H9 (cell line): ENCODE data around the gene NEGR1. TPM values are rescaled to one million over a fixed set of nuclear protein-coding genes. Genes with fewer than 3 reads are reported as not detected.

Experiments used
- DNase-seq: peaks from one replicate; pipeline ENCODE4 v3.0.0-alpha.2; 2017
- H2AFZ ChIP-seq: one replicate; pipeline ENCODE4 v1.6.1; 2013; ENCODE audit warnings: mild to moderate bottlenecking, low read length, control low read depth, moderate library complexity
- H2AK5ac ChIP-seq: 2 replicates; pipeline ENCODE4 v1.6.1; 2013; ENCODE audit warnings: low read length, control low read depth, mixed read lengths; ENCODE audit not compliant: insufficient read length
- H2BK120ac ChIP-seq: one replicate; pipeline ENCODE4 v1.6.1; 2013; ENCODE audit warnings: low read depth, mild to moderate bottlenecking, low read length, control low read depth, inconsistent platforms; ENCODE audit not compliant: poor library complexity, severe bottlenecking
- H2BK12ac ChIP-seq: 2 replicates; pipeline ENCODE4 v1.6.1; 2013; ENCODE audit warnings: low read length, control low read depth, mixed read lengths, low read depth; ENCODE audit not compliant: insufficient read length
- H2BK15ac ChIP-seq: 2 replicates; pipeline ENCODE4 v1.6.1; 2013; ENCODE audit warnings: low read depth, low read length, control low read depth
- H2BK20ac ChIP-seq: one replicate; pipeline ENCODE4 v1.6.1; 2013; ENCODE audit warnings: low read depth, mild to moderate bottlenecking, low read length, control low read depth, inconsistent platforms; ENCODE audit not compliant: poor library complexity, severe bottlenecking
- H2BK5ac ChIP-seq: 2 replicates; pipeline ENCODE4 v1.6.1; 2013; ENCODE audit warnings: low read length, control low read depth, mixed read lengths; ENCODE audit not compliant: insufficient read length
- H3K14ac ChIP-seq: 2 replicates; pipeline ENCODE4 v1.6.1; 2013; ENCODE audit warnings: low read length, control low read depth; ENCODE audit not compliant: insufficient read depth
- H3K18ac ChIP-seq: 2 replicates; pipeline ENCODE4 v1.6.1; 2013; ENCODE audit warnings: low read depth, mild to moderate bottlenecking, mixed read lengths, low read length, control low read depth; ENCODE audit not compliant: insufficient read length
- H3K23ac ChIP-seq: 2 replicates; pipeline ENCODE4 v1.6.1; 2013; ENCODE audit warnings: low read length, control low read depth, mixed read lengths, low read depth; ENCODE audit not compliant: insufficient read length
- H3K23me2 ChIP-seq: 2 replicates; pipeline ENCODE4 v1.6.1; 2013; ENCODE audit warnings: low read depth, mild to moderate bottlenecking, mixed read lengths, low read length, control low read depth; ENCODE audit not compliant: insufficient read length, poor library complexity, severe bottlenecking
- H3K27ac ChIP-seq: 2 replicates; pipeline ENCODE4 v1.5.1; 2013; ENCODE audit warnings: low read length, control low read depth, mixed read lengths, low read depth; ENCODE audit not compliant: insufficient read length
- H3K27me3 ChIP-seq: 2 replicates; pipeline ENCODE4 v1.6.1; 2013; ENCODE audit warnings: low read length, control low read depth, inconsistent platforms; ENCODE audit not compliant: insufficient read depth
- H3K4ac ChIP-seq: 2 replicates; pipeline ENCODE4 v1.6.1; 2013; ENCODE audit warnings: low read depth, mild to moderate bottlenecking, control low read depth, inconsistent platforms, low read length, moderate library complexity
- H3K4me1 ChIP-seq: 2 replicates; pipeline ENCODE4 v1.6.1; 2013; ENCODE audit warnings: low read length, control low read depth, inconsistent platforms; ENCODE audit not compliant: insufficient read depth
- H3K4me2 ChIP-seq: 2 replicates; pipeline ENCODE4 v1.6.1; 2013; ENCODE audit warnings: low read length, control low read depth, mixed read lengths; ENCODE audit not compliant: insufficient read length, insufficient read depth
- H3K56ac ChIP-seq: 2 replicates; pipeline ENCODE4 v1.6.1; 2013; ENCODE audit warnings: low read depth, mild to moderate bottlenecking, mixed read lengths, low read length, control low read depth; ENCODE audit not compliant: insufficient read length
- H3K79me1 ChIP-seq: 2 replicates; pipeline ENCODE4 v1.6.1; 2013; ENCODE audit warnings: low read depth, mild to moderate bottlenecking, moderate library complexity, low read length, control low read depth, inconsistent platforms; ENCODE audit not compliant: insufficient read depth, poor library complexity, severe bottlenecking
- H3K79me2 ChIP-seq: 2 replicates; pipeline ENCODE4 v1.6.1; 2013; ENCODE audit warnings: low read length, control low read depth, inconsistent platforms; ENCODE audit not compliant: insufficient read depth
- H3K9ac ChIP-seq: 2 replicates; pipeline ENCODE4 v1.6.1; 2013; ENCODE audit warnings: low read length, control low read depth, mixed read lengths; ENCODE audit not compliant: insufficient read length; ENCODE audit errors: extremely low read depth
- H3K9me3 ChIP-seq: one replicate; pipeline ENCODE4 v1.6.1; 2013; ENCODE audit warnings: low read depth, low read length, inconsistent platforms; ENCODE audit not compliant: control insufficient read depth
- H3T11ph ChIP-seq: one replicate; pipeline ENCODE4 v1.6.1; 2013; ENCODE audit warnings: mild to moderate bottlenecking, low read length, control low read depth, inconsistent platforms
- H4K20me1 ChIP-seq: one replicate; pipeline ENCODE4 v1.6.1; 2013; ENCODE audit not compliant: control insufficient read depth, insufficient read length, insufficient read depth
- H4K5ac ChIP-seq: 2 replicates; pipeline ENCODE4 v1.6.1; 2013; ENCODE audit warnings: low read depth, mild to moderate bottlenecking, mixed read lengths, low read length, control low read depth; ENCODE audit not compliant: insufficient read length
- H4K8ac ChIP-seq: replicated peaks from 2 replicates; pipeline ENCODE4 v1.6.1; 2013; ENCODE audit warnings: low read length, control low read depth, mixed read lengths, low read depth; ENCODE audit not compliant: insufficient read length
- H4K91ac ChIP-seq: 2 replicates; pipeline ENCODE4 v1.6.1; 2013; ENCODE audit warnings: low read depth, mild to moderate bottlenecking, moderate library complexity, mixed read lengths, low read length, control low read depth; ENCODE audit not compliant: insufficient read length
- H3K27ac Mint-ChIP-seq, 3 experiments: 2 replicates in 2 of 3; 3 replicates in 1 of 3; pipeline ENCODE4 v1.8.0; 2020 to 2021; ENCODE audit warnings: mixed read lengths in 3 of 3, mild to moderate bottlenecking in 1 of 3, moderate library complexity in 1 of 3
- H3K27me3 Mint-ChIP-seq: 2 replicates; pipeline ENCODE4 v1.8.0; 2021; ENCODE audit warnings: low read depth, mild to moderate bottlenecking, moderate library complexity, mixed read lengths
- H3K36me3 Mint-ChIP-seq, 3 experiments: 2 replicates in 2 of 3; 3 replicates in 1 of 3; pipeline ENCODE4 v1.8.0; 2020 to 2021; ENCODE audit warnings: low read depth in 3 of 3, mixed read lengths in 3 of 3; ENCODE audit not compliant: insufficient read depth in 1 of 3
- H3K4me1 Mint-ChIP-seq, 2 experiments: 2 replicates each; pipeline ENCODE4 v1.8.0; 2020; ENCODE audit warnings: mixed read lengths in 2 of 2
- H3K4me3 Mint-ChIP-seq, 2 experiments: 2 replicates in 1 of 2; 3 replicates in 1 of 2; pipeline ENCODE4 v1.8.0; 2020 to 2021; ENCODE audit warnings: mild to moderate bottlenecking in 2 of 2, mixed read lengths in 2 of 2, moderate library complexity in 1 of 2
- H3K9me3 Mint-ChIP-seq, 2 experiments: 2 replicates in 1 of 2; 3 replicates in 1 of 2; pipeline ENCODE4 v1.8.0; 2020; ENCODE audit warnings: mild to moderate bottlenecking in 2 of 2, mixed read lengths in 2 of 2, moderate library complexity in 1 of 2
- CTCF ChIP-seq: fragments of 200-600 bp; sonication (generic); conservative IDR thresholded peaks from 3 replicates; pipeline ENCODE4 v1.8.0; 2021; ENCODE audit warnings: antibody characterized with exemption, mild to moderate bottlenecking
- WGBS: extraction: QIAGEN DNeasy Blood & Tissue Kit; methylation state at CpG from one replicate; pipeline ENCODE4 v1.1.7; 2013; ENCODE audit warnings: missing lambda C conversion rate, low lambda C conversion rate, mixed read lengths; ENCODE audit not compliant: insufficient read length; ENCODE audit errors: extremely low coverage; 5-methylcytosine and 5-hydroxymethylcytosine counted together
- total RNA-seq: library from RNA; stranded (reverse); gene quantifications from 2 replicates; pipeline ENCODE4 v1.2.1, GENCODE V29; 2021

NEGR1 gene
- total RNA-seq, 1 experiment from 2014 or later = 0.13 TPM

GRCh38 chr1:71786218-71786617 is 496.1 kb downstream of the NEGR1 start:
- H3K27me3 ChIP-seq = no peaks in the 10 kb centered on the region
- H3K79me2 ChIP-seq = no peaks in the 10 kb centered on the region
- no peak overlapping the region for H3K4me2 ChIP-seq
- H2BK5ac ChIP-seq = no peak overlapping the region
- no peaks in the 10 kb centered on the region for H3K23me2 ChIP-seq
- H3K23ac ChIP-seq = no peak overlapping the region
- Mint-ChIP-seq H3K27ac (no peak overlapping the region), H3K4me1 (no peaks in the 10 kb centered on the region), H3K27me3 (no peaks in the 10 kb centered on the region), H3K9me3 (no peaks in the 10 kb centered on the region), H3K4me3 (no peak overlapping the region), H3K36me3 (no peaks in the 10 kb centered on the region)
- H3K18ac ChIP-seq = no peak overlapping the region
- no peak overlapping the region for H3T11ph ChIP-seq
- no peak for TF ChIP-seq CTCF
- no peak overlapping the region for H4K8ac ChIP-seq
- H2BK20ac ChIP-seq = no peak overlapping the region
- H2BK120ac ChIP-seq = no peak overlapping the region
- no peaks in the 10 kb centered on the region for H3K9me3 ChIP-seq
- H2BK15ac ChIP-seq = no peak overlapping the region
- no peaks in the 10 kb centered on the region for H3K79me1 ChIP-seq
- no peak overlapping the region for H2BK12ac ChIP-seq
- H2AK5ac ChIP-seq = no peak overlapping the region
- H3K4me1 ChIP-seq = no peaks in the 10 kb centered on the region
- no CpG with 5 or more reads among the region's 1 CpG for WGBS
- H2AFZ ChIP-seq = no peak overlapping the region
- H3K27ac ChIP-seq = no peak overlapping the region
- no peak overlapping the region for H3K14ac ChIP-seq
- DNase-seq = no peak
- H3K9ac ChIP-seq = no peak overlapping the region
- H4K5ac ChIP-seq = no peak overlapping the region
- no peak overlapping the region for H4K91ac ChIP-seq
- no peaks in the 10 kb centered on the region for H4K20me1 ChIP-seq
- H3K4ac ChIP-seq = no peak overlapping the region
- H3K56ac ChIP-seq = no peak overlapping the region
